ENCODE data around the gene ADK. TPM values are rescaled to one million over a fixed set of nuclear protein-coding genes. Genes with fewer than 3 reads are reported as not detected.
A peak's percentile ranks its signal among the peaks of the same experiment; 100 is the strongest.

Gene ADK
- total RNA-seq, 1 experiment from 2014 or later: 159 TPM

DNA sequence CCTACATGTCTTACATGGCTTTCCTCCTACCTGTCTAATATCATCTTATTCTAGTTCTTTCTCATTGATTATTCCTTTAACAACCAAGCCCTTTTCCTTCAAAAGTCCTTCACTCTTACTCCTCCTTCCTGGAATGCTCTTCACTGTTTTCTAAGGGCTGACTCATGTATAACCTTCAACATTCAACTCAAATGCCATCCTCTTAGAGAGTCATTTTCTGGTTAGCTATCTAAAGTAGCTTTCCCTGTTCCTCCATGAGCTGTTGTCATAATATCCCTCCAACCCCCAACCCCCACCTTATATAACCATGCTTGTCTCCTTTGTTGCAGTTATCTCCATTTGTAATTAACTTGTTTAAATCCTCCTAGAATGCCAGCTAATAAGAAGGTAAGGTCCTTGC lies 286.8 kb downstream of the ADK start:
- Histone ChIP-seq H3F3A (ENCODE audit: insufficient read depth, low read depth) (0 out of 2 replicates have a peak, but pooled peaks cover 9% of the 10 kb centered on the region), H3K4me1 (replicated peaks; ENCODE audit: insufficient read depth) (no peaks in the 10 kb centered on the region), H3K36me3 (ENCODE audit: low read depth) (no peaks in the 10 kb centered on the region), H2AFZ (no peak overlapping the region), H3K27ac (no peak overlapping the region), H4K20me1 (ENCODE audit: insufficient read depth) (peaks cover 3% of the 10 kb centered on the region; the same call in 1 of the 2 replicates), H3K9me3 (ENCODE audit: insufficient read depth, low read depth) (no peaks in the 10 kb centered on the region), H3K4me2 (no peak overlapping the region), H3K4me3 (no peak overlapping the region), H3K79me2 (ENCODE audit: low read depth) (no peaks in the 10 kb centered on the region), H3K9me2 (ENCODE audit: insufficient read depth) (no peaks in the 10 kb centered on the region), H3K27me3 (ENCODE audit: insufficient read depth, low read depth) (no peaks in the 10 kb centered on the region)
- ChIA-PET POLR2A (ENCODE audit: unreplicated experiment) (interaction anchor here (0.6 kb wide), 1 partner anchor 143 kb away, joined by 6 read pairs; no protein-coding TSS in a partner anchor), CTCF (no interaction called here)
- TF ChIP-seq, protein P1, sequence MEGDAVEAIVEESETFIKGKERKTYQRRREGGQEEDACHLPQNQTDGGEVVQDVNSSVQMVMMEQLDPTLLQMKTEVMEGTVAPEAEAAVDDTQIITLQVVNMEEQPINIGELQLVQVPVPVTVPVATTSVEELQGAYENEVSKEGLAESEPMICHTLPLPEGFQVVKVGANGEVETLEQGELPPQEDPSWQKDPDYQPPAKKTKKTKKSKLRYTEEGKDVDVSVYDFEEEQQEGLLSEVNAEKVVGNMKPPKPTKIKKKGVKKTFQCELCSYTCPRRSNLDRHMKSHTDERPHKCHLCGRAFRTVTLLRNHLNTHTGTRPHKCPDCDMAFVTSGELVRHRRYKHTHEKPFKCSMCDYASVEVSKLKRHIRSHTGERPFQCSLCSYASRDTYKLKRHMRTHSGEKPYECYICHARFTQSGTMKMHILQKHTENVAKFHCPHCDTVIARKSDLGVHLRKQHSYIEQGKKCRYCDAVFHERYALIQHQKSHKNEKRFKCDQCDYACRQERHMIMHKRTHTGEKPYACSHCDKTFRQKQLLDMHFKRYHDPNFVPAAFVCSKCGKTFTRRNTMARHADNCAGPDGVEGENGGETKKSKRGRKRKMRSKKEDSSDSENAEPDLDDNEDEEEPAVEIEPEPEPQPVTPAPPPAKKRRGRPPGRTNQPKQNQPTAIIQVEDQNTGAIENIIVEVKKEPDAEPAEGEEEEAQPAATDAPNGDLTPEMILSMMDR (conservative IDR thresholded peaks at IDR 0.05): no peak
- TF ChIP-seq EZH2 (IDR thresholded peaks at IDR 0.05; ENCODE audit: low read depth): no peak
- no TSS peak for BruUV-seq (replicated peaks)
- intact Hi-C loops (cut with micrococcal nuclease; ENCODE audit: unreplicated experiment): no loop called here
- DNase-seq: no peak

DNA sequence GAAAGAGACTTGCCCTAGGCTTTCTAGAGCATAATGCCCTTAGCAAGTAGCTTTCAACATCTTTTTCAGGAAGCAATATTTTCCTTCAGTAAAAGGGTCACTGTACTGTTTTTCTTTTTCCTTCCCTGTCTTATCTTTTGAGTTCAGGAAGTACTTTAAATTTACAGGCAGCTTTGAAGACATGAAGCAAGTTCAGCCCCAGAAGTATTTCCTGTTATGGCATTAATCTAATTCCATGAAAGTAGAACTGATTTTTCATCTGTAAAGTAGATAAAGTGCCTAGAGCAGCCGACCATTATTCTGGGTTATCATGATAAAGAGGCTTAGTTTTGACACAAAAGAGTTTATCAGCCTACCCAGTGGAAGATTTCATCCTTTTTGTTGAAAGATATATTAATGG lies 288.2 kb downstream of the ADK start:
- peak overlapping the region; percentile 21; the same call in 1 of the 2 replicates for H3K27ac ChIP-seq
- no peaks in the 10 kb centered on the region for H3K79me2 ChIP-seq (ENCODE audit: low read depth)
- no peaks in the 10 kb centered on the region for H3K9me2 ChIP-seq (ENCODE audit: insufficient read depth)
- H3K4me2 ChIP-seq: no peak overlapping the region
- no peaks in the 10 kb centered on the region for H3K36me3 ChIP-seq (ENCODE audit: low read depth)
- TF ChIP-seq, protein P1 (conservative IDR thresholded peaks at IDR 0.05): no peak
- no peak for TF ChIP-seq EZH2 (IDR thresholded peaks at IDR 0.05; ENCODE audit: low read depth)
- no peak overlapping the region for H3K4me3 ChIP-seq
- BruUV-seq (replicated peaks): no TSS peak
- POLR2A ChIA-PET (ENCODE audit: unreplicated experiment): no interaction called here
- intact Hi-C loops (cut with micrococcal nuclease; ENCODE audit: unreplicated experiment): no loop called here
- H3K27me3 ChIP-seq (ENCODE audit: insufficient read depth, low read depth): no peaks in the 10 kb centered on the region
- CTCF ChIA-PET: interaction anchor here (0.5 kb wide), 1 partner anchor 65 kb away, joined by 3 read pairs; no protein-coding TSS in a partner anchor
- H3K9me3 ChIP-seq (ENCODE audit: insufficient read depth, low read depth): no peaks in the 10 kb centered on the region
- DNase-seq: no peak
- peaks cover 3% of the 10 kb centered on the region; the same call in 1 of the 2 replicates for H4K20me1 ChIP-seq (ENCODE audit: insufficient read depth)
- H3F3A ChIP-seq (ENCODE audit: insufficient read depth, low read depth): 0 out of 2 replicates have a peak, but pooled peaks cover 9% of the 10 kb centered on the region
- H2AFZ ChIP-seq: no peak overlapping the region
- no peaks in the 10 kb centered on the region for H3K4me1 ChIP-seq (replicated peaks; ENCODE audit: insufficient read depth)

DNA sequence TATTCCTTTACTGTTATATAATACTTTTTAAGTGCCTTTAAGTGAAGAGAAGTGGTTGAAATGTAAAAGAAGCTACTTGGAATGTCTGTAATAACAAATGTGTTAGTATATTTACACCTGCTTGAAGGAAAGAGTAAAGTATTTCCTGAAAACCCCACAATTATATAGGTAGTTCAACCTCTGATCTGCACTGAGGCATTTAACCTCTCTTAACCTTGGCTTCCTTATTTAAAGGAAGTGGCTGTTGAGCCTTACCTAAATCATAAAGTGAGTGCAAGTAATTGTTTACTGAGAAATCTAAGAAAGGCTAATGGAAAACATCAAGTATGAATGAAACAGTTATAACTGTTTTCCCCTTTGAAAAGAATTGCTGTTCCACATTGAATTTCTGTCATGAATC lies 294.5 kb downstream of the ADK start:
- H4K20me1 ChIP-seq (ENCODE audit: insufficient read depth): no peaks in the 10 kb centered on the region
- H3K9me3 ChIP-seq (ENCODE audit: insufficient read depth, low read depth): no peaks in the 10 kb centered on the region
- H3K27ac ChIP-seq: no peak overlapping the region
- H3F3A ChIP-seq (ENCODE audit: insufficient read depth, low read depth): no peaks in the 10 kb centered on the region
- POLR2A ChIA-PET (ENCODE audit: unreplicated experiment): interaction anchor here (0.6 kb wide), 1 partner anchor 100 kb away, joined by 3 read pairs; no protein-coding TSS in a partner anchor
- H3K79me2 ChIP-seq (ENCODE audit: low read depth): no peaks in the 10 kb centered on the region
- H3K9me2 ChIP-seq (ENCODE audit: insufficient read depth): no peaks in the 10 kb centered on the region
- H3K27me3 ChIP-seq (ENCODE audit: insufficient read depth, low read depth): no peaks in the 10 kb centered on the region
- BruUV-seq (replicated peaks): no TSS peak
- H3K4me1 ChIP-seq (replicated peaks; ENCODE audit: insufficient read depth): no peaks in the 10 kb centered on the region
- H3K36me3 ChIP-seq (ENCODE audit: low read depth): no peaks in the 10 kb centered on the region
- no peak overlapping the region for H3K4me3 ChIP-seq
- DNase-seq: no peak
- no peak overlapping the region for H3K4me2 ChIP-seq
- TF ChIP-seq, protein P1 (conservative IDR thresholded peaks at IDR 0.05): no peak
- no peak for TF ChIP-seq EZH2 (IDR thresholded peaks at IDR 0.05; ENCODE audit: low read depth)
- H2AFZ ChIP-seq: no peak overlapping the region
- CTCF ChIA-PET: no interaction called here
- intact Hi-C loops (cut with micrococcal nuclease; ENCODE audit: unreplicated experiment): no loop called here
